Breast epithelium (tissue), 3 donors: ENCODE results near the gene CDH13.

ENCODE experiments used
- CTCF ChIP-seq, 3 donors: fragments of 450-650 bp; IDR thresholded peaks; one replicate each; pipeline ENCODE4 v1.5.1; 2016 to 2017; ENCODE audit warnings: antibody characterized with exemption in 3 of 3, mild to moderate bottlenecking in 3 of 3, moderate library complexity in 3 of 3
- POLR2A ChIP-seq: fragments of 450-650 bp; IDR thresholded peaks from one replicate; pipeline ENCODE4 v1.6.1; 2016; ENCODE audit warnings: antibody characterized with exemption, mild to moderate bottlenecking, moderate library complexity
- POLR2AphosphoS5 ChIP-seq, 3 donors: sonication (generic); formaldehyde crosslinking; IDR thresholded peaks; one replicate each; pipeline ENCODE4 v1.6.1; 2017; ENCODE audit warnings: antibody characterized with exemption in 3 of 3

- TF ChIP-seq CTCF (IDR thresholded peaks at IDR 0.05) (no peak), POLR2AphosphoS5 (IDR thresholded peaks at IDR 0.05) (no peak), POLR2A (no peak)
Measured at GRCh38 chr16:82867485-82867884, 240.7 kb downstream of the CDH13 start.
